SJSA1 (cell line): ENCODE data around the gene UTS2B. TPM values are rescaled to one million over a fixed set of nuclear protein-coding genes. Genes with fewer than 3 reads are reported as not detected.

Experiments used
- DNase-seq, 2 experiments: peaks; one replicate each; pipeline ENCODE4 v3.0.0-alpha.2; 2015 to 2020; ENCODE audit warnings: low spot score in 2 of 2, low read depth in 1 of 2
- H3K27ac ChIP-seq: fragments of 250-450 bp; sonication (Bioruptor Pico); 2 replicates; pipeline ENCODE4 v1.5.1; 2020; ENCODE audit warnings: mild to moderate bottlenecking, moderate library complexity
- H3K27me3 ChIP-seq: fragments of 250-450 bp; sonication (Bioruptor Pico); replicated peaks from 2 replicates; pipeline ENCODE4 v1.5.1; 2020; ENCODE audit warnings: mild to moderate bottlenecking, moderate library complexity
- H3K36me3 ChIP-seq: fragments of 250-450 bp; sonication (Bioruptor Pico); 2 replicates; pipeline ENCODE4 v1.5.1; 2020; ENCODE audit warnings: mild to moderate bottlenecking
- H3K4me1 ChIP-seq: fragments of 250-450 bp; sonication (Bioruptor Pico); replicated peaks from 2 replicates; pipeline ENCODE4 v1.6.1; 2021; ENCODE audit warnings: mild to moderate bottlenecking
- H3K4me3 ChIP-seq: fragments of 250-450 bp; sonication (Bioruptor Pico); 2 replicates; pipeline ENCODE4 v1.5.1; 2020; ENCODE audit warnings: mild to moderate bottlenecking
- H3K9me3 ChIP-seq: fragments of 250-450 bp; sonication (Bioruptor Pico); replicated peaks from 2 replicates; pipeline ENCODE4 v1.5.1; 2020; ENCODE audit warnings: mild to moderate bottlenecking
- total RNA-seq: library from RNA; depleted of rRNA; stranded (reverse); fragments of >200 nt; shearing (Covaris generic); gene quantifications from 2 replicates; pipeline ENCODE4 v1.2.3, GENCODE V29; 2014

The UTS2B gene
- total RNA-seq, 1 experiment from 2014 or later, result 0.76 TPM

GRCh38 chr3:191268737-191269136, 61.6 kb downstream of the UTS2B start:
- H3K4me1 ChIP-seq, result no peaks in the 10 kb centered on the region
- no peak overlapping the region for H3K27ac ChIP-seq
- H3K9me3 ChIP-seq, result no peaks in the 10 kb centered on the region; the same call in 1 of the 2 replicates
- H3K27me3 ChIP-seq, result no peaks in the 10 kb centered on the region
- H3K4me3 ChIP-seq, result no peak overlapping the region
- no peak for DNase-seq
- no peaks in the 10 kb centered on the region for H3K36me3 ChIP-seq

GRCh38 chr3:191263850-191264249, 66.5 kb downstream of the UTS2B start:
- H3K36me3 ChIP-seq, result no peaks in the 10 kb centered on the region
- H3K4me1 ChIP-seq, result no peaks in the 10 kb centered on the region
- H3K27ac ChIP-seq, result no peak overlapping the region
- DNase-seq, result no peak
- H3K4me3 ChIP-seq, result no peak overlapping the region
- H3K9me3 ChIP-seq, result no peaks in the 10 kb centered on the region; the same call in 1 of the 2 replicates
- no peaks in the 10 kb centered on the region for H3K27me3 ChIP-seq

GRCh38 chr3:191263365-191263764, 67.0 kb downstream of the UTS2B start:
- Histone ChIP-seq H3K9me3 (no peaks in the 10 kb centered on the region), H3K27ac (no peak overlapping the region), H3K4me3 (no peak overlapping the region), H3K4me1 (no peaks in the 10 kb centered on the region; the same call in 1 of the 2 replicates), H3K27me3 (no peaks in the 10 kb centered on the region), H3K36me3 (no peaks in the 10 kb centered on the region)
- no peak for DNase-seq

- DNase-seq, result no peak
- no peak overlapping the region for H3K27ac ChIP-seq
- H3K27me3 ChIP-seq, result no peaks in the 10 kb centered on the region
- no peaks in the 10 kb centered on the region for H3K36me3 ChIP-seq
- H3K9me3 ChIP-seq, result no peaks in the 10 kb centered on the region
- no peaks in the 10 kb centered on the region; the same call in 1 of the 2 replicates for H3K4me1 ChIP-seq
- H3K4me3 ChIP-seq, result no peak overlapping the region
Observed at GRCh38 chr3:191262650-191263049, 67.7 kb downstream of the UTS2B start.

- H3K4me3 ChIP-seq, result no peak overlapping the region
- H3K27me3 ChIP-seq, result no peaks in the 10 kb centered on the region
- H3K36me3 ChIP-seq, result no peaks in the 10 kb centered on the region
- no peak for DNase-seq
- H3K9me3 ChIP-seq, result no peaks in the 10 kb centered on the region
- H3K4me1 ChIP-seq, result no peaks in the 10 kb centered on the region; the same call in 1 of the 2 replicates
- H3K27ac ChIP-seq, result no peak overlapping the region
Observed at GRCh38 chr3:191261304-191261638, 69.1 kb downstream of the UTS2B start.

- no peaks in the 10 kb centered on the region for H3K36me3 ChIP-seq
- H3K27me3 ChIP-seq, result no peaks in the 10 kb centered on the region
- no peaks in the 10 kb centered on the region; the same call in 1 of the 2 replicates for H3K4me1 ChIP-seq
- no peak overlapping the region for H3K27ac ChIP-seq
- no peaks in the 10 kb centered on the region for H3K9me3 ChIP-seq
- H3K4me3 ChIP-seq, result no peak overlapping the region
- no peak for DNase-seq
Observed at GRCh38 chr3:191260431-191261303, 69.7 kb downstream of the UTS2B start.

GRCh38 chr3:191259486-191259885, 70.8 kb downstream of the UTS2B start:
- DNase-seq, result no peak
- H3K4me3 ChIP-seq, result no peak overlapping the region
- no peaks in the 10 kb centered on the region for H3K36me3 ChIP-seq
- H3K9me3 ChIP-seq, result no peaks in the 10 kb centered on the region
- H3K27me3 ChIP-seq, result no peaks in the 10 kb centered on the region
- H3K4me1 ChIP-seq, result no peaks in the 10 kb centered on the region; the same call in 1 of the 2 replicates
- no peak overlapping the region for H3K27ac ChIP-seq

GRCh38 chr3:191257286-191257685, 73.0 kb downstream of the UTS2B start:
- no peaks in the 10 kb centered on the region for H3K27me3 ChIP-seq
- H3K9me3 ChIP-seq, result no peaks in the 10 kb centered on the region
- no peak overlapping the region for H3K27ac ChIP-seq
- DNase-seq, result no peak
- no peak overlapping the region for H3K4me3 ChIP-seq
- no peaks in the 10 kb centered on the region for H3K36me3 ChIP-seq
- H3K4me1 ChIP-seq, result no peaks in the 10 kb centered on the region; the same call in 1 of the 2 replicates

- Histone ChIP-seq H3K36me3 (no peaks in the 10 kb centered on the region), H3K4me1 (no peaks in the 10 kb centered on the region; the same call in 1 of the 2 replicates), H3K4me3 (no peak overlapping the region), H3K27me3 (no peaks in the 10 kb centered on the region), H3K27ac (no peak overlapping the region), H3K9me3 (no peaks in the 10 kb centered on the region)
- DNase-seq, result no peak
Observed at GRCh38 chr3:191256405-191256804, 73.9 kb downstream of the UTS2B start.

GRCh38 chr3:191255156-191255555, 75.2 kb downstream of the UTS2B start:
- no peaks in the 10 kb centered on the region for H3K9me3 ChIP-seq
- no peaks in the 10 kb centered on the region for H3K27me3 ChIP-seq
- no peak for DNase-seq

GRCh38 chr3:191254098-191254873, 76.0 kb downstream of the UTS2B start:
- H3K4me3 ChIP-seq, result no peak overlapping the region
- no peaks in the 10 kb centered on the region; the same call in 1 of the 2 replicates for H3K4me1 ChIP-seq
- H3K27me3 ChIP-seq, result no peaks in the 10 kb centered on the region
- H3K27ac ChIP-seq, result no peak overlapping the region
- H3K36me3 ChIP-seq, result no peaks in the 10 kb centered on the region
- DNase-seq, result no peak
- no peaks in the 10 kb centered on the region for H3K9me3 ChIP-seq

More at GRCh38 chr3:191255156-191255555, 75.2 kb downstream of the UTS2B start:
- Histone ChIP-seq H3K4me1 (no peaks in the 10 kb centered on the region; the same call in 1 of the 2 replicates), H3K36me3 (no peaks in the 10 kb centered on the region), H3K27ac (no peak overlapping the region), H3K4me3 (no peak overlapping the region)

- Histone ChIP-seq H3K4me3 (no peak overlapping the region), H3K4me1 (no peaks in the 10 kb centered on the region), H3K9me3 (no peaks in the 10 kb centered on the region), H3K27me3 (no peaks in the 10 kb centered on the region), H3K27ac (no peak overlapping the region), H3K36me3 (no peaks in the 10 kb centered on the region)
- no peak for DNase-seq
Observed at GRCh38 chr3:191253089-191253799, 77.1 kb downstream of the UTS2B start.

GRCh38 chr3:191246630-191247029, 83.7 kb downstream of the UTS2B start:
- Histone ChIP-seq H3K9me3 (no peaks in the 10 kb centered on the region), H3K27me3 (no peaks in the 10 kb centered on the region), H3K4me1 (peaks cover 9% of the 10 kb centered on the region), H3K36me3 (no peaks in the 10 kb centered on the region), H3K4me3 (no peak overlapping the region), H3K27ac (no peak overlapping the region)
- DNase-seq, result peak in 1 of 2 experiments; percentile 16
